ES-I3 (cell line): Measurements from ENCODE around the gene BIRC6.
"Not testable (repeated sequence)": the region's sequence is repeated elsewhere in the genome, so short reads cannot be mapped to it uniquely, and the experiment has no call there.

Experiments
- H3K36me3 ChIP-seq: 2 replicates; pipeline ENCODE4 v1.6.1; 2013; ENCODE audit warnings: mild to moderate bottlenecking, low read length, control low read depth, moderate library complexity; ENCODE audit not compliant: insufficient read depth
- H3K4me1 ChIP-seq: 2 replicates; pipeline ENCODE4 v1.6.1; 2013; ENCODE audit warnings: mild to moderate bottlenecking, control low read depth, low read length; ENCODE audit not compliant: insufficient read depth
- H3K9ac ChIP-seq: 2 replicates; pipeline ENCODE4 v1.6.1; 2013; ENCODE audit warnings: low read depth, mild to moderate bottlenecking, low read length, moderate library complexity
- H3K9me3 ChIP-seq: 2 replicates; pipeline ENCODE4 v1.6.1; 2013; ENCODE audit warnings: mild to moderate bottlenecking, low read length, moderate library complexity; ENCODE audit not compliant: control insufficient read depth, insufficient read depth

The BIRC6 gene

DNA sequence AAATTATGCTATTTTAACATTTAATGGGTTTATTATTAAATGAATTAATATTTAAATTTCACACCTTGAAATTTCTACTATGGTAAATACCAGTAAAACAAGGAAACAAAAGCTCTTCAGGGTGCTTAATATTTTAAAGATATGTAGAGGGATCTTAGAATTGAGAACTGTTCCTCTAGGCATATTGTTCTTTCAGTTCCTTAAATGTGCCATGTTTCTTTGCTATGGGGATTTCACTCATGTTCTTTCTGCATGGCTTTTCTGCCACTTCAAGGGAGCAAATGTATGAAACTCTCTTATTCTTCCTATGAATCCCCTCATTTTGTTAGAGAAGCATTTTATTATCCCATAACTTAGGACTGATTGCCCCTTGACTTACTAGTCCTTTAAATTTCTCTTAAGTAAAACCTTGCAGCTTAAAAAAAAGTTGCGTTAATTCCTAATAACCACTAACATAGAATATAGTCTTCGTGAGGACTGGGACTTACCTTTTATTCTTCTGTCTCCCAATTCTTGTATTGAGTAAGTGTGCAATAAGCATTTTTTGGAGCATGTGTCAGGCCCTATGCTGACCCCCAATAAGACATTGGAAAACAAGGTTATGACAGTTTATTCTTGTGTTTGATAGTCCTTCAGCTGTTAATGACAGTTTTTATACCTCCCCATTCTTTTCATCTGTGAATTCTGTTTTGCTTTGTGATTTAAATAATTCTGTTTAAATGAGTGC, 95.7 kb downstream of the BIRC6 start:
- H3K9ac ChIP-seq = no peak overlapping the region
- H3K4me1 ChIP-seq = no peaks in the 10 kb centered on the region
- no peaks in the 10 kb centered on the region for H3K9me3 ChIP-seq
- H3K36me3 ChIP-seq = no peaks in the 10 kb centered on the region; the same call in 1 of the 2 replicates

DNA sequence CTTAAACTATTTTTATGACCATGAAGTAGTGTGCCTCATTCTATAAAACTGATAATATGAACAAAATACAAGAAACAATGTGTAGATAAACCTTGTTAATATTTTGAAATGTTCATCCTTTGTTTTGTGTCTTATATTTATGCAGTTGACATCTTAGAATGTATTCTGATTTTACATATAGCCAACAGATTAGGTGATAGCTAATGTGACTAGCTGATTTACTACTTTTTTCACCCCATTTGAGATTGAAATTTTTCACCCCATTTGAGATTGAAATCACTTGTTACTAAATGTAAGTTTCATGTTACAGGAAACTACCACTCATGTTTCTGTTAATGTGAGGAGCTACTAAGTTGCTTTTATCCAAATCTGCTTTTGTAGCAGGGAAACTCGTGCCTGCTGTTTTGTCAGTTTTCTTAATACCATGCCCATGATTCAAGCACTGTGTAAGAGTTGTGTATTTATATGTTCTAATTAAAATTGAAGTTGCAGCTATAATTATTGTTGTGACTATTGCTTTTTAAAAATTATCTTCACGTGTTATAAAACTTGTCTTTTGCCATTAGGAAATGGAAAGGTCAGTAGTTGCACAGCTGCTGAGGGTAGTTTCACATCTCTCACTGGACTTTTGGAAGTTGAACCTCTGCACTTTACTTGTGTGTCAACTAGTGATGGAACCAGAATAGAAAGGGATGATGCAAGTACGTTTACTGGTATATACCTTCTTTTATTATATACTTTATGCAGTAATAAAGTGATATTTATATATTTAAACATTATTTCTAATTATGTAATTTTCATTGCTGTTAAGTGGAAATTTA, 96.6 kb downstream of the BIRC6 start:
- H3K36me3 ChIP-seq = no peaks in the 10 kb centered on the region; the same call in 1 of the 2 replicates

DNA sequence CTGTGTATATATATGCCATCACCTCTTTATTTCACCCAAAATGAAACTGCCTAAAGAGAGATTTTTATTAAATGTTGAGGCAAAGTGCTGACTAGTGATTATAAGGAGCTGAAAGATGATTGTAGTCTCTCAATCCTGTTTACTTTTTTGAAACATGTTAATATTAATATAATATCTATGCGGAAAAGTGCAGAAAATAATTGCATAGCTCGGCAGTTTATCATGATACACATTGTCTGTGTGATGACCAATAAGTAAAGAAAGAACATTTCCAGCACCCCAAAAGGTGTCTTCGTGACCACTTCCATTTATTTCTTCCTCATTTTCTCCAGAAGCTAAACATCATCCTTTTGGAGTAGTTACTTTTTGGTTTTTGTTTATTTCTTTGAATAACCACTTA, 99.0 kb downstream of the BIRC6 start:
- no peaks in the 10 kb centered on the region; the same call in 1 of the 2 replicates for H3K36me3 ChIP-seq
- no peak overlapping the region for H3K9ac ChIP-seq
- H3K4me1 ChIP-seq = no peaks in the 10 kb centered on the region
- H3K9me3 ChIP-seq = no peaks in the 10 kb centered on the region

More for the DNA sequence above, 96.6 kb downstream of the BIRC6 start:
- H3K9ac ChIP-seq = no peak overlapping the region
- H3K4me1 ChIP-seq = no peaks in the 10 kb centered on the region
- H3K9me3 ChIP-seq = no peaks in the 10 kb centered on the region

DNA sequence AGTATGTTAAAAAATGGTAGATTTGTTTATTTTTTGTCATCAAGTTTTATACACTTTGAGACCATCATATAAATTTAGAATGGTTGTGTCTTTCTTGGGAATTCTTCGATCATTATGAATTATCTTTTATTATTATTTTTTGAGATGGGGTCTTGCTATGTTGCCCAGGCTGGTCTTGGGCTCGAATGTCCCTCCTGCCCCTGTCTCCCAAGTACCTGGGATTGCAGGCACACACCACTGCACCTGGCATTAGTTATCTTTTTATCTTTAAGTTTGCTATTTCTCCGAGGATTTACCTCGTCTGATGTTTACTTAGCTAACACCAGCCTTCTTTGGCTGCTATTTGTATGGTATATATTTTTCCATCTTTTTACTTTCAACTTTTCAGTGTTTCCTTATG, 100.0 kb downstream of the BIRC6 start:
- Histone ChIP-seq H3K36me3 (no peaks in the 10 kb centered on the region; the same call in 1 of the 2 replicates), H3K4me1 (no peaks in the 10 kb centered on the region), H3K9ac (no peak overlapping the region), H3K9me3 (no peaks in the 10 kb centered on the region)

DNA sequence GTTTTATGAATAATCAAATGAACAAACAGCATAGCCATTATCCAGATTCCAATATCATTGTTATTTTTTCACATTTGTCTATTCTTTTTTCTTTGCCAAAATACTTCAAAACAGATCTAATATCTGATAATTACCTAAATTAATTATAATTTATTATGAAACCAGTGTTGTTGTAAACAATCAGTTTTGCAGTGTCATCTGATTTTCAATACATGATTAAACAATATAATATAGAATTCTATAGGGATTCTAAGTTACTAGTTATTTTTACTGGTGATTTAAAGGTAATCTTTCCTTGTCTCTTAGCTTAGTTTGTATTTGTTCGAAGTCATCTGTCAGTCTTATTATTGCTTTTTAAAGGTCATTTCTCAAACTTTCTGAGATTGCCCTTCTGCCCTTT, 101.0 kb downstream of the BIRC6 start:
- no peak overlapping the region for H3K9ac ChIP-seq
- H3K36me3 ChIP-seq = no peaks in the 10 kb centered on the region; the same call in 1 of the 2 replicates
- no peaks in the 10 kb centered on the region for H3K9me3 ChIP-seq
- H3K4me1 ChIP-seq = no peaks in the 10 kb centered on the region

DNA sequence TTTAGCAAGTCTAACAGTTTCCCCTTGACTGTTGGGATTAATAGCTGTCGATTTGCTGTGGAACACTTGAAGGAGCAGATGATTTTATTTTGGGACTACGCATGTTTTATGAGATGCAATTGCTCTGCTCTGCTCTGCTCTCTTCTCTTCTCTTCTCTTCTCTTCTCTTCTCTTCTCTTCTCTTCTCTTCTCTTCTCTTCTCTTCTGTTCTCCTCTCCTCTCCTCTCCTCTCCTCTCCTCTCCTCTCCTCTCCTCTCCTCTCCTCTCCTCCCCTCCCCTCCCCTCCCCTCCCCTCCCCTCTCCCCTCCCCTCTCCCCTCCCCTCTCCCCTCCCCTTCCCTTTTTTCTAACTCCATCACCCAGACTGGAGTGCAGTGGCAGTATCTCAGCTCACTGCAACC, 104.0 kb downstream of the BIRC6 start:
- not testable (repeated sequence) for H3K4me1 ChIP-seq, H3K9me3 ChIP-seq, H3K9ac ChIP-seq
- H3K36me3 ChIP-seq = peaks cover 11% of the 10 kb centered on the region; the same call in 1 of the 2 replicates

DNA sequence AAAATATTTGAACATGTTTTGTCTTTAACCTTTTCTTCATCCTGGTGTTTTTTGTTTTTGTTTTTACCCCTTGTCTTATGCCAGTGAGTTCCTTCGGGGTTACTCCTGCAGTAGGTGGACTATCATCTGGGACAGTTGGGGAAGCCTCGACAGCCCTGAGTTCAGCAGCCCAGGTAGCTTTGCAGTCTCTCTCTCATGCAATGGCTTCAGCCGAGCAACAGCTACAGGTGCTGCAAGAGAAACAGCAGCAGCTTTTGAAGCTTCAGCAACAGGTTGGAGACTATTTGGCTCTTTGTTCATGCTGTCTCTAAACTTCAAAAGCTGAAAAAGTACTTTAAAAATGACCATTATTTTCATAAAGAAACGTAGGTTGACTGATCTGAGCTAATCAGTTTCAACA, 106.3 kb downstream of the BIRC6 start:
- H3K4me1 ChIP-seq = no peaks in the 10 kb centered on the region
- H3K9ac ChIP-seq = no peak overlapping the region
- H3K9me3 ChIP-seq = no peaks in the 10 kb centered on the region
- peaks cover 11% of the 10 kb centered on the region; the same call in 1 of the 2 replicates for H3K36me3 ChIP-seq

DNA sequence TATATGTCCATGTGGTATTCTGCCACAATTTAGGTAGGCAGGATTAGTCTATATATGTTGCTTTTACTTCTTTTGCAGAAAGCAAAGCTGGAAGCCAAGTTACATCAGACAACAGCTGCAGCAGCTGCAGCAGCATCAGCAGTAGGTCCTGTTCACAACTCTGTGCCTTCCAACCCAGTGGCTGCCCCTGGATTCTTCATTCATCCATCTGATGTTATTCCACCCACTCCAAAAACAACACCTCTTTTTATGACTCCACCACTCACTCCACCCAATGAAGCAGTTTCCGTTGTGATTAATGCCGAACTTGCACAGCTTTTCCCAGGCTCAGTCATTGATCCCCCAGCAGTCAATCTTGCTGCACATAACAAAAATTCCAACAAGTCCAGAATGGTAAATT, 107.6 kb downstream of the BIRC6 start:
- Histone ChIP-seq H3K4me1 (no peaks in the 10 kb centered on the region), H3K36me3 (peaks cover 11% of the 10 kb centered on the region; the same call in 1 of the 2 replicates), H3K9me3 (no peaks in the 10 kb centered on the region), H3K9ac (no peak overlapping the region)

DNA sequence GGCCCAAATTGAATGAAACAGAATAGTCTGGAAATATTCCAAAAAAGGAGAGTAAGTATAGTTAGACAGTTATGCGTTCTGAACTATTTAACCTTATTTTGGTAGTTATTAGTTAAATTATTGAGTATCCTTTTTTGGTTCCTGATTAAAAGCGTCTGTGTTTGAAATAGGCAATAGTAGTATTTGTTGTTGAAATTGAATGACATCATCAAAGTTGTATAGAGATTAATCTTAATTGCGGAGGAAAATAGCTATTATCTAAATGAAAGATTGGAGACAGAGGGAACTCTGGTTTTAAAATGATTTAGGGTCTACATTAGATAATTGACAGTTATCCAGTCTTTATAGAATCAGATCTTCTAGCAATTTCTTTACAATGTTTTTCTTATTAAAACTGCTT, 115.8 kb downstream of the BIRC6 start:
- Histone ChIP-seq H3K9ac (no peak overlapping the region), H3K36me3 (peaks cover 4% of the 10 kb centered on the region; the same call in 1 of the 2 replicates), H3K9me3 (no peaks in the 10 kb centered on the region), H3K4me1 (no peaks in the 10 kb centered on the region)

DNA sequence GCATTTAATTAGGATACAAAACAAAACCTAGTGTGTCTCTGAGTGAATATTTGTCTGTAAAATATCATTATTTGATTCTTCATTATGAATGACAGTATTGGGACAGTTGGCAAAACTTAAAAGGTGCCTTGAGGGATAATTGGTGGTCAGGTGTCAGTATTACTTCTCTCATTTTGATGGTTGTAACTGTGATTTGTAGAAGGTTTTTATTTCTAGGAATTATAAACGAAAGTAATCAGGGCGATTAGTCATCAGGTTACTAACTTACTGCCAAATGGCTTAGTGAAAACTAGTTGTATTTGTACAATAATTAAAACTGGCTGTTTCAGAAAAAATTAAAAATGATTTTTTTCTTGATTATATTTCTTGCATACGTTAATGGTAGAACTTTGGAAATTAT, 117.6 kb downstream of the BIRC6 start:
- peaks cover 4% of the 10 kb centered on the region; the same call in 1 of the 2 replicates for H3K36me3 ChIP-seq
- no peak overlapping the region for H3K9ac ChIP-seq
- H3K4me1 ChIP-seq = no peaks in the 10 kb centered on the region
- H3K9me3 ChIP-seq = no peaks in the 10 kb centered on the region

DNA sequence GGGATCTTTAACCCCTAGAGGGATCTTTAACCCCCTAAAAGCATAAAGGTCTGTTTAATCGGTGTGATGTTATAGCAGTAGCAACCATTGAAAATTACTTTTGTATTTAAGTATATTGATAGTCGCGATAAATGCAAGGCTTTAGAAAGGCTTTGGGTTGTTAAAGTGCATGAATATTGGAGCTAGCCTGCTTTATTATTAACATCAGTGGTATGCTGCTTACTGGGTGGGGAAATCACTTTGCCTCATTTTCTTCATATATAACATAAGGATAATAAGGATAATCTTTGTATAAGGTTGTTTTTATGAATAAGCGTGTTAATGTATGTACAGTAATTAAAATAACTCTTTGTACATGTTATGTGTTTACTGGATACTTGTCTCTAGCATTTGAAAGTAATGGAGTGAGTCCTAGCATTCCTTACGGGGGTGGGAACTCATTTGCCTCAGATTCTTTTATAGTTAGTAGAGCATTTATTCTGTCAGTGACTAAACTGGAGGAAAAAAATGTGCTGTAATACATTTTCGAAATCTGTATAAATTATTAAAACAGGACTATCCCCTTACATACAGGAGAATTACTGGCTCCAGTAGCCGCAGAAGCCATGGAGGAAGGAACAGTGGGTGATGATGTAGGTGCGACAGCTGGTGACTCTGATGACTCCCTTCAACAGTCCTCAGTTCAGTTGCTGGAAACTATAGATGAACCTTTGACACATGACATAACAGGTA, 122.2 kb downstream of the BIRC6 start:
- H3K9me3 ChIP-seq = no peaks in the 10 kb centered on the region
- no peaks in the 10 kb centered on the region for H3K4me1 ChIP-seq
- no peak overlapping the region for H3K9ac ChIP-seq
- H3K36me3 ChIP-seq = no peaks in the 10 kb centered on the region

DNA sequence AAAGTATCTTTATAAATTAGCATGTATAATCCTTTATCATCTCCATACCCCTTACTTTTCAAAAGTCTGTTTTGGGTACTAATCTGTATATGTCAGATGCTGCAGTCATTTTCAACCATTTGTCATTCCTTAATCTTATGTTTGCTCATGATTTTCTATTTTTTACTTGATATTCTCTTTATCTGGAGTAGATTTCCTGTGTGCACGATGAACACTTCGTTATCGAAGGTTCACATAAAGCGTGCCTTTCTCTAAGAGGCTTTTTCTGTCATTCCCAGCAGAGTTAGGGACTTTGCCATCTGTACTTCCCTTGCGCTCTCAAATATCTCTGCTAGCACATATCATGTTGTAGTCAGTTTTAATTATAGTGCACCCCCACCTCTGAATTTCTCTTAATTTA, 123.2 kb downstream of the BIRC6 start:
- H3K36me3 ChIP-seq = no peaks in the 10 kb centered on the region
- H3K9me3 ChIP-seq = no peaks in the 10 kb centered on the region
- H3K4me1 ChIP-seq = no peaks in the 10 kb centered on the region
- no peak overlapping the region for H3K9ac ChIP-seq

DNA sequence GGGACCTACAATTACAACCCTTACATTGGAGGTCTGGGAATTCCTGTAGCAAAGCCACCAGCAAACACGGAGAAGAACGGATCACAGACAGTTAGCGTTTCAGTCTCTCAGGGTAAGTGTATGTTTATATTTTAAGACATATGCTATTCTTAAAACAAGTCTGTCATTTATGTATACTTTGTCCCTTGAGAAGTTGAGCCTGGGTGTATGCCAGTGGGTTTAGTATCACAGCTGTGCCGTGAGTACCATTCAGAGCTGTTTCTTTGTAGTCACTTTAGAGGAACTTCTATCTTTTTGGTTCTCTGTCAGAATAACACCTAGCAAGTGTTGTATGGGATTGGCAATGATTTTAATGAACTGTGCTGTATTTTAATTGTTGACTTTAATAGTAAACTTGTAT, 125.6 kb downstream of the BIRC6 start:
- Histone ChIP-seq H3K4me1 (no peaks in the 10 kb centered on the region), H3K36me3 (peaks cover 5% of the 10 kb centered on the region; the same call in 1 of the 2 replicates), H3K9ac (no peak overlapping the region), H3K9me3 (no peaks in the 10 kb centered on the region)

DNA sequence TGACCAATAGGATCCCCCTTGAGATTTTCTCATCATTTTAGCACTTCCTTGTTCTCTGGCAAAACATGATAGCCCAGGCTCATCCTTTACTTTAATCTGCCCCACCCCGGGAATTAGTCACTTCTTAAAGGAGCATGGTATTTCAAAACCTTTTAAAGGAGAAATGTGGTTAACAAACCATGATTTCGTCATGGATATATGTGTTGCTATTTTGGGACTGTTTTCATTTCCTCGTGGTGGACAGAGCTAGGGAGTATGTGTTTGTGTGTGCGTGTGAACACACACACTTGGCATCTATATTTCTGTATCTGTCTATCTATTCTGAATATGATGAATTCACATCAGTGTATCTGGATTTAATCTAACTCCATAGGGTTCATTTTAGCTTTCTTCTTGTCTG, 128.1 kb downstream of the BIRC6 start:
- H3K9ac ChIP-seq = no peak overlapping the region
- peaks cover 6% of the 10 kb centered on the region for H3K36me3 ChIP-seq
- no peaks in the 10 kb centered on the region for H3K4me1 ChIP-seq
- H3K9me3 ChIP-seq = no peaks in the 10 kb centered on the region
